BJ (cell line): ENCODE data around the gene KCNG3. TPM values are rescaled to one million over a fixed set of nuclear protein-coding genes. Genes with fewer than 3 reads are reported as not detected.

ENCODE experiments used
- CTCF ChIA-PET: fragments of 350-600 bp; formaldehyde crosslinking; extraction: SDS; loops from one replicate; lab custom pipeline; 2021; ENCODE audit warnings: antibody characterized with exemption, inconsistent platforms; lab: Yijun Ruan, JAX
- POLR2A ChIA-PET: fragments of 300-600 bp; sonication (Branson Sonifier 250); formaldehyde crosslinking; extraction: SDS; loops from one replicate; lab custom pipeline; 2021; ENCODE audit warnings: antibody characterized with exemption; lab: Charles Lee
- DNase-seq: peaks from one replicate; pipeline ENCODE4 v3.0.0-alpha.2; 2011; ENCODE audit warnings: low read depth
- H3K27me3 ChIP-seq: 2 replicates; pipeline ENCODE4 v1.6.0; 2011; ENCODE audit warnings: low read length; ENCODE audit not compliant: control insufficient read depth, insufficient read depth
- H3K36me3 ChIP-seq: 2 replicates; pipeline ENCODE4 v1.5.1; 2011; ENCODE audit warnings: low read length; ENCODE audit not compliant: control insufficient read depth, insufficient read depth
- H3K4me3 ChIP-seq: 2 replicates; pipeline ENCODE4 v1.5.1; 2011; ENCODE audit warnings: low read depth, mild to moderate bottlenecking, control low read depth, low read length
- CTCF ChIP-seq: IDR thresholded peaks from 2 replicates; pipeline ENCODE4 v1.5.1; 2011; ENCODE audit warnings: low read depth, mild to moderate bottlenecking, control low read depth, inconsistent platforms, low read length, moderate library complexity; ENCODE audit not compliant: insufficient read depth
- polyA plus RNA-seq: library from polyadenylated mRNA; depleted of rRNA; stranded (reverse); fragments of >200 nt; gene quantifications from 2 replicates; pipeline ENCODE4 v1.2.3, GENCODE V29; 2011; rRNA removed
- small RNA-seq: library from RNA; depleted of rRNA; stranded (forward); fragments of <200 nt; gene quantifications from one replicate; pipeline ENCODE3, GENCODE V24; 2012; ENCODE audit warnings: low replicate concordance, low read depth; ENCODE audit not compliant: insufficient read length

The KCNG3 gene
- polyA plus RNA-seq, 1 experiment, result not detected

DNA sequence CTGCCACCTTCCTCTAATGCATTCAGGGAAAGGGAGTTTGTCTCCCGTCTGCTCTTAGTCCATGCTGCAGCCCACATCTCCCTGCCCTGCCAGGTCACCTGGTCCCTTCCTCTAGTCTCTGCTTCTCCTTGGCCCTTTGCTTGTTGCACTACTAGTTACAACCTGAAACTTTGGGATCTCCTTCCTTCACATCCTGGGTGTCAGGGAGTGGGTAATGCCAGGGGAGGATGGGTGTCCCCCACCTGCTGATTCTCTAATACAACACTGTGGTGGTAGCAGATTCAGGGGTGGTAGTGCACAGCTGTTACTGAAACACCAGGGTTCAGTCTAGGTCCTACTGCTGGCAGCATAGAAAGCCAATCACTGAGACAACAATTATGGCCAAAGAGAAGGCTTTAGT, 101.6 kb downstream of the KCNG3 start:
- TF ChIP-seq CTCF, result no peak
- Histone ChIP-seq H3K27me3 (peaks cover 4% of the 10 kb centered on the region; the same call in 1 of the 2 replicates), H3K36me3 (no peaks in the 10 kb centered on the region), H3K4me3 (no peak overlapping the region)
- ChIA-PET CTCF (no interaction called here), POLR2A (no interaction called here)
- no peak for DNase-seq

Small RNAs within 50 kb of the gene (small RNA-seq; reads per million reads assigned to genes)
- gene RF00017 (not detected), gene RF00612 (not detected)

Other genes with a start within 250 kb of the KCNG3 start
- 153 and 200 TPM in 2 replicates for gene COX7A2L, start 132.8 kb downstream of the KCNG3 start, polyA plus RNA-seq
- gene MTA3, start 74.7 kb upstream of the KCNG3 start, polyA plus RNA-seq, result 23.2 and 30.5 TPM in 2 replicates